HG03575 (cell line): Measurements from ENCODE around the gene INHBB.
"Not testable (repeated sequence)": the region's sequence is repeated elsewhere in the genome, so short reads cannot be mapped to it uniquely, and the experiment has no call there.

Source experiments
- ATAC-seq: cut with Tn5 transposase; IDR thresholded peaks from one replicate; pipeline ENCODE4 v1.9.1; 2021; ENCODE audit not compliant: unreplicated experiment, insufficient number of reproducible peaks, low FRiP score; ENCODE audit errors: extremely low read depth

The INHBB gene

DNA sequence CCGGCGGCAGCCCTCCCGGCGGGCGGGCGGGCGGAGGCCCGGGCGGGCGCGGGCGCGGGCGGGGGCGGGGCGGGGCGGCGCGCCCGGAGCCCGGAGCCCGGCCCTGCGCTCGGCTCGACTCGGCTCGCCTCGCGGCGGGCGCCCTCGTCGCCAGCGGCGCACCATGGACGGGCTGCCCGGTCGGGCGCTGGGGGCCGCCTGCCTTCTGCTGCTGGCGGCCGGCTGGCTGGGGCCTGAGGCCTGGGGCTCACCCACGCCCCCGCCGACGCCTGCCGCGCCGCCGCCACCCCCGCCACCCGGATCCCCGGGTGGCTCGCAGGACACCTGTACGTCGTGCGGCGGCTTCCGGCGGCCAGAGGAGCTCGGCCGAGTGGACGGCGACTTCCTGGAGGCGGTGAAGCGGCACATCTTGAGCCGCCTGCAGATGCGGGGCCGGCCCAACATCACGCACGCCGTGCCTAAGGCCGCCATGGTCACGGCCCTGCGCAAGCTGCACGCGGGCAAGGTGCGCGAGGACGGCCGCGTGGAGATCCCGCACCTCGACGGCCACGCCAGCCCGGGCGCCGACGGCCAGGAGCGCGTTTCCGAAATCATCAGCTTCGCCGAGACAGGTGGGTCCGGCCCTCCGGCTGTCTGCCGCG is at the start of gene INHBB:
Gene INHBB, plus strand, starts transcription at position 111 of the 641 bp plus-strand sequence. Its CDS starts 53 bp downstream, at position 164.
- no peak for ATAC-seq

DNA sequence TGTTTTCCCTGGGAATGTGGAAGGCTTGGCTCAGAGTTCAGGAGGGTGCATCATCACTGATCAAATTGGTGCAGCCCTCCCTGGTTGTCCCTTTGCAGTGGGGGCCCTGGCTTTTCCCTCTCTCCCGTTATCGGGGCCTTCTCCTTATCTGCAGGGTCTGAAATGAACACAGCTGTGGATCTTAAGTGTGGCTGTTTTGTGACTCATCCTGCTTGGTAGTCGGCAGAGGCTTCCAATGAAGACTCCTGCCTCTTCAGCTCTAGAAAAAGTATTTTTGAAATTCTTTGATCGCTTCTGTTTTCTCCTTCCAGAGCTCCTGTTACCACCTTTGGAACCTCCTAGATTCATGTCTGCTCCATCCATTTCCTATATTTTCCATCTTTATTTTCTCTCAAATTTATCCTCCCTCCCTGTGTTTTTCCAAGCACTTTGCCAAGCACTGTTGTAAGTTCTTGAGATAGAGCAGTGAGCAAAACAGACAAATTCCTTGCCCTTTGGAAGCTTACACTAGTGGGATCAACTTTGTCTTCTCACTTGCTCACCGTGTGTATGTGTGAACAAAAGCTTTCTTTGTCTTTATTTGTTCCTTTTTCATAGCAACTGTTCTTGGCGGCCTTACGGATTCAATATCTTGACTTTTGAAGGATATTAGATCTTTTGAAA is 47.6 kb upstream of the INHBB start:
- no peak for ATAC-seq

DNA sequence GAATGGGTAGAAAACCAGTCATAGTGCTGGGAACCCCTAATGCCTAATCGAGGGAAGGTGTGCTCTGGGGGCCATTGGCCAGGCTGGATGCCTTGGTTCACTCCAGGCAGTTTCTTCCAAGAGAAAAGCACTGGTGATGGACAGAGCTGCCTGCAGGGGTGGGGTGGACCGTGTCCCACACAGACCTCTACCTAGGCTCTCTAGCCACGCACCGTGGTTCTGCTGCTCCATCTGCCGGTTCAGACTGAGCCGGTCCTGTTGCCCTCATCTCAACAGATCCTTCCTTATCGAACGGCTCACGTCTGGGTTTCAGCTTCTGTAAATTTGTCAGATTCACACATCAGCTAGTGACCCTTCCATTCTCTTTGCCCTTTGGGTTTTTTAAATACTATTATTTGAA is 46.9 kb upstream of the INHBB start:
- ATAC-seq, result no peak

GRCh38 chr2:120299561-120299960 is 46.4 kb upstream of the INHBB start:
- ATAC-seq, result no peak

- no peak for ATAC-seq
These were observed 45.6 kb upstream of the INHBB start for GRCh38 chr2:120300385-120300784.

DNA sequence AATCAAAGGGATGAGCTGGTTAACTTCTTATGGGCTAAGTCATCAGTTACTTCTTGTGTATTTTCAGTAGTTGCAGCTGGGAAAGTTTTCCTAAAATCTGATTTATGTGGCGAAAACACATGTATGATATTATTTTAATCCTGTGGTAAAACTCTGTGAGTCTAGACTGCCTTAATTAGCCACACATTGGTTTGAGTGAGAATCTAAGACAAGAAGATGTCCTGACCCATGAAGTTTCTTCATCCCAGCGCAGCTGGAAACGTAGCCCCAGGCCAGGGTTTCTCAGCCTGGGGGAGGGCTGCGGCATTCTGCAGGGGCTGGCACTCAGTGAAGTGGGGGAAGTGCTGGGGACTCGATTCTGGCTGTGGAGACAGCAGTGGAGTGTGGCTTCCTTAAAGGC is 44.7 kb upstream of the INHBB start:
- ATAC-seq, result no peak

GRCh38 chr2:120302301-120302700 is 43.6 kb upstream of the INHBB start:
- no peak for ATAC-seq

GRCh38 chr2:120303177-120303576 is 42.8 kb upstream of the INHBB start:
- ATAC-seq, result no peak

DNA sequence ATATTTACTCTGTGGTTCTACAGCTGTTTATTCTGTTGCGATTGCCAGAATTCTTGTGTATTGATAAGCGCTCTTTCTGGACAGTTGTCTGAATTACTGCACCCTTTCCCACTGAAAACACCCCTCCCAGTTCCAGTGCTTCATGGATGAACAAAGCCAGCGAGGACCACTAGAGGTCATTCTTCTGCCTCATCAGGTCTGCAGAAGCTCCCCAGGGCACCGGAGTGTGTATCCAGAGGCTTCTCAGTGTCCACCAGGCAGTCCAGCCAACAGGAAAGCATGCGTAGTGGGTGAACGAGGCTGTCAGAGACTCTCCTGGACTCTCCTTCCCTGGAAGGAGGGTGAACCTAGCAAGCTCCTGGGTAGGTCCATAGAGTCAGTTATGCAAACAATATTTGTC is 40.6 kb upstream of the INHBB start:
- no peak for ATAC-seq

GRCh38 chr2:120305937-120306490 is 39.9 kb upstream of the INHBB start:
- ATAC-seq, result no peak

DNA sequence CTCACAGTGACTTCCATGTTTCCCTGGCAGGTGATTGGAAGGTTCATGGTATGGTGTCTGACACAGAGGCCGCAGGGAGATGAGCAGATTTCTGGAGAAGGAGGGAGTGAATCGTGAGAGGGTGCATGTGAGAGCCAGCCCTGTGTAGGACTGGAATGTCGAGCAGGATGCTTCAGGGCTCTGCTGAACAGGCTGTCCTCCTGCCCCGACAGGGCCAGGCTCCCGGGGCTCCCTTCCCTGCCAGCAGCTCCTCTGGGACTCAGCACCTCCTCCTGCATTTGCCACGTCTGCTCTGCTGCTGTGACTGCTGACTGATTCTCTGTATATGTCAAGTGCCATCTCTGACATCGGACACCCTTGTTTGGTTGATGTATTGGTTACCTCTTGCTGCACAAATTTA is 38.5 kb upstream of the INHBB start:
- ATAC-seq, result no peak

DNA sequence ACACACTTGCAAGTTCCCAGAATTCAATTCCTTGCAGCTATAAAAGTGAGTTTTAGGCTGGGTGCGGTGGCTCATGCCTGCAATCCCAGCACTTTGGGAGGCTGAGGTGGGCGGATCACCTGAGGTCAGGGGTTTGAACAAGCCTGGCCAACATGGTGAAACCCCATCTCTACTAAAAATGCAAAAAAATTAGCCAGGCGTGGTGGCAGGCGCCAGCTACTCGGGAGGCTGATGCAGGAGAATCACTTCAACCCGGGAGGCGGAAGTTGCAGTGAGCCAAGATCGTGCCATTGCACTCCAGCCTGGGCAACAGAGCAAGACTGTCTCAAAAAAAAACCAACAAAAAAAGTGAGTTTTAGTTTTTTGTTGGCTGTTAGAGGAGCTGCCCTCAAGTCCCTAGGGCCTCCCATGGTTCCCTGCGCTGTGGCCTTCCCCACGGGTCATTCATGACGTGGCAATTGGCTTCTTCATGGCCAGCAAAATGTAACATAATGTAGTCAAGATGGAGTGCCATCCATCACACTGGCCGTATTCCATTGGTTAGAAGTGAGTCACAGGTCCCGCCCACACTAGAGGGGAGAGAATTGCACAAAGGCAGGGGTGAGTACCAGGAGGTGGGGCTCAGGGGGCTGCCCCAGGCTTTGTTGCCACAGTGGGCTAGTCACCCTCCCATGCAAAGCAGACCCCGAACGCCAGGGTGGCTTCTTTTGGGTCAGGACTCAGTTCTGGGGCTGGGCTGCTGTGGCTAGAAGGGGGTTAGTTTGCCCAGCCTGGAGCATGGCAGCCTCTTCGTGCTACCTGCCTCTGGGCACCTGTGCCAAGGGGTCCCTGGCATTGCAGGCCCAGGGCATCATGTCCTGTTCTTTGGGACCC is 37.7 kb upstream of the INHBB start:
- no peak for ATAC-seq

GRCh38 chr2:120310136-120310535 is 35.8 kb upstream of the INHBB start:
- ATAC-seq, result no peak

DNA sequence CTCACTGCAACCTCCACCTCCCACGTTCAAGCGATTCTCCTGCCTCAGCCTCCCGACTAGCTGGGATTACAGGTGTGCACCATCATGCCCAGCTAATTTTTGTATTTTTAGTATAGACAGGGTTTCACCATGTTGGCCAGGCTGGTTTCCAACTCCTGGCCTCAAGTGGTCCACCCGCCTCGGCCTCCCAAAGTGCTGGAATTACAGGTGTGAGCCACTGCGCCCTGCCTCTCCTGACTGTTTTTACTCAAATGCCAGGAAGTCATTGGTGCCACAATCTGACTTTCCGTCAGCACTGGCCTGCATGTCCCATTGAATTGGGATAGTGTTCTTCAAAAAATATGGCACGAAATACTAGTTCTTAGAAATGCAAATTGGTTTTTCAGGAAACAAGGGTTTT is 35.1 kb upstream of the INHBB start:
- ATAC-seq, result not testable (repeated sequence)

DNA sequence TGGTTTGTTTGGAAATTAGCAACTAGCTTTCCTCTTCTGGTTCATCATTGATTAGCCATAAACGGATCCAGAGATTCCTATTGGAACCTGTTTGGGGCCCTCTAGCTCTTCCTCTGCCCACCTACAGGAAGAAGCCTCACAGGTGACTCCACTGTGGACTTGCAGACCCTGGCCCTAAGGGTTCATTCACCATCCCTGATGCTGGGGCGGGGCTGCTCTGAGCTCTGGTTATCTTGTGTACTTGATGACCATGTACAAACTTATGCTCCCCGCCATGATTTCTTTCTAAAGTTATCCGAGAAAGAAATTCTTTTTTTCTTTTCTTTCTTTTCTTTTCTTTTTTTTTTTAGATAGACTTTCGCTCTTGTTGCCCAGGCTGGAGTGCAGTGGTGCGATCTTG is 33.9 kb upstream of the INHBB start:
- ATAC-seq, result no peak

DNA sequence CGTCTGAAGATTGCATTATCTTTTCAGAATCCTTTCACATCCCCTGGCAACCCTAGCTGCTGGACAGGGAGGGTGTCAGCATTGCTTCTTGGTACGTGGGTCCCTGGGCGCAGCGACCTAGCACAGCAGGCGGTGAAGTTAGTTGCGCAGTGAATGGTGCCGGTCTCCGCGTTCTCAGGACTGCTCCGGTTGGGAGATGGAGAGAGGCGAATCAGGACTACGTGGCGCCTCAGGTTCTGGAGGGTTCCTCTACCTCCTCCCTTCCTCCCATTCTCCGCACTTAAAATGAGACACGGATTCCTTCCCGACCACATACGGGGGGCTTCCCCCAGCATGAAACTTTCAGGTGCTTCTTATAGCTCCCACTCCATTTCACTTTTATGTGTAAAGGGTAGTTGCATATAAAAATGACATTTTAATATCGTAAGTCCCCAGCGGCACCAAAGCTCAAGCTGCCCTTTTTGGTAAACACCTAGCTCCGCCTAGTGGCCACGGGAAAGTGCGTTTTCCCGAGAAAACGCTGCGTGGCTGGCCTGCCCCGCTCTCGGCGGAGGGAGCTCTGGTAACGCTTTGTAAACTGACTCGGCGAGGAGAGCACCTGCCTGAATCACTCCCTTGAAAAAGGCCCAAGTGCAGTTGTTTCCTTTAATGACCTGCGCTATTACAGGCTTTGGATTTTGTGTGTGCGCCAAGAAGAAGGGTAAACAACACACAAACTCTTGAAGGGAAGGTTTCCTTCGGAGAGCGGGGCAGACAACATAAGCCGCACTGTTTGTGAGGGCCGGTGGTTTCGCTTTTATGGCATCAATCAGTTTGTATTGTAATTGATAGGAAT is 32.9 kb upstream of the INHBB start:
- no peak for ATAC-seq

GRCh38 chr2:120313695-120314615 is 32.0 kb upstream of the INHBB start:
- ATAC-seq, result no peak
